Vagina (tissue), 2 donors: Measurements from ENCODE around the gene ACVRL1. TPM values are rescaled to one million over a fixed set of nuclear protein-coding genes. Genes with fewer than 3 reads are reported as not detected.

ENCODE experiments used
- DNase-seq, 2 donors: peaks; one replicate each; pipeline ENCODE4 v3.0.0-alpha.2; 2017; ENCODE audit errors: extremely low spot score in 2 of 2
- H3K27ac ChIP-seq: fragments of 200-600 bp; sonication (generic); one replicate; pipeline ENCODE4 v1.5.1; 2019
- H3K27me3 ChIP-seq: fragments of 200-600 bp; sonication (generic); one replicate; pipeline ENCODE4 v1.5.1; 2019
- H3K36me3 ChIP-seq, 2 donors: fragments of 200-600 bp; sonication (generic); one replicate each; pipeline ENCODE4 v1.5.1; 2017 to 2019
- H3K4me1 ChIP-seq: fragments of 200-600 bp; sonication (generic); one replicate; pipeline ENCODE4 v1.5.1; 2019
- H3K4me3 ChIP-seq, 2 donors: fragments of 200-600 bp; sonication (generic); 1 replicate in 1 of 2; 2 replicates in 1 of 2; pipeline ENCODE4 v1.5.1; 2016 to 2019
- H3K9me3 ChIP-seq: fragments of 200-600 bp; sonication (generic); one replicate; pipeline ENCODE4 v1.5.1; 2019
- CTCF ChIP-seq, 3 experiments: fragments of 450-650 bp in 2 of 3; fragments of 200-600 bp in 1 of 3; sonication (generic) in 1 of 3; IDR thresholded peaks; one replicate each; pipeline ENCODE4 v1.5.1; 2017 to 2019; ENCODE audit warnings: antibody characterized with exemption in 3 of 3, mild to moderate bottlenecking in 2 of 3, moderate library complexity in 2 of 3
- POLR2A ChIP-seq, 2 donors: fragments of 450-650 bp; IDR thresholded peaks; one replicate each; pipeline ENCODE4 v1.6.1; 2017; ENCODE audit warnings: antibody characterized with exemption in 2 of 2, mild to moderate bottlenecking in 2 of 2, moderate library complexity in 2 of 2
- POLR2AphosphoS5 ChIP-seq, 2 donors: sonication (generic); formaldehyde crosslinking; IDR thresholded peaks; one replicate each; pipeline ENCODE4 v1.9.0; 2017; ENCODE audit warnings: antibody characterized with exemption in 2 of 2, mild to moderate bottlenecking in 2 of 2, low read depth in 1 of 2; ENCODE audit not compliant: insufficient read depth in 1 of 2
- intact Hi-C: fragments of 100-400 bp; cut with DNase I; formaldehyde crosslinking; loops from one replicate; pipeline ENCODE4 v1.15.1; 2023
- total RNA-seq: library from RNA; depleted of rRNA; stranded (reverse); fragments of >200 nt; gene quantifications from one replicate; pipeline ENCODE4 v1.2.3, GENCODE V29; 2016

ACVRL1 gene
- total RNA-seq, 1 donor from 2014 or later: 115 TPM

- Histone ChIP-seq H3K27ac (peak overlapping the region; percentile 61), H3K27me3 (no peaks in the 10 kb centered on the region), H3K4me1 (peaks cover 20% of the 10 kb centered on the region), H3K4me3 (no peak overlapping the region), H3K36me3 (no peaks in the 10 kb centered on the region), H3K9me3 (peaks cover 6% of the 10 kb centered on the region)
- TF ChIP-seq POLR2AphosphoS5 (IDR thresholded peaks at IDR 0.05; ENCODE audit: insufficient read depth in 1 of 2, low read depth in 1 of 2): peak in 1 of 2 donors; percentile 55
- TF ChIP-seq POLR2A (IDR thresholded peaks at IDR 0.05): no peak
- DNase-seq: peak in 1 of 2 donors; percentile 75
- intact Hi-C loops: no loop called here
Measured at GRCh38 chr12:51941604-51942003, 34.3 kb downstream of the ACVRL1 start.

- Histone ChIP-seq H3K4me1 (peaks cover 20% of the 10 kb centered on the region), H3K27me3 (no peaks in the 10 kb centered on the region), H3K9me3 (peaks cover 6% of the 10 kb centered on the region), H3K4me3 (no peak overlapping the region), H3K36me3 (no peaks in the 10 kb centered on the region), H3K27ac (peak overlapping the region; percentile 61)
- intact Hi-C loops: no loop called here
- TF ChIP-seq POLR2AphosphoS5 (IDR thresholded peaks at IDR 0.05; ENCODE audit: insufficient read depth in 1 of 2, low read depth in 1 of 2) (no peak), POLR2A (IDR thresholded peaks at IDR 0.05) (no peak), CTCF (IDR thresholded peaks at IDR 0.05) (no peak)
- peak in 1 of 2 donors; percentile 64 for DNase-seq
Measured at GRCh38 chr12:51942056-51942455, 34.8 kb downstream of the ACVRL1 start.

- peaks cover 6% of the 10 kb centered on the region for H3K9me3 ChIP-seq
- H3K36me3 ChIP-seq: no peaks in the 10 kb centered on the region
- no peaks in the 10 kb centered on the region for H3K27me3 ChIP-seq
- H3K27ac ChIP-seq: peak overlapping the region; percentile 61
- intact Hi-C loops: no loop called here
- no peak overlapping the region for H3K4me3 ChIP-seq
- peaks cover 20% of the 10 kb centered on the region for H3K4me1 ChIP-seq
- TF ChIP-seq CTCF (IDR thresholded peaks at IDR 0.05) (no peak), POLR2AphosphoS5 (IDR thresholded peaks at IDR 0.05; ENCODE audit: insufficient read depth in 1 of 2, low read depth in 1 of 2) (no peak), POLR2A (IDR thresholded peaks at IDR 0.05) (no peak)
- peak in 1 of 2 donors; percentile 34 for DNase-seq
Measured at GRCh38 chr12:51942501-51943000, 35.2 kb downstream of the ACVRL1 start.

- intact Hi-C loops: no loop called here
- no peaks in the 10 kb centered on the region for H3K27me3 ChIP-seq
- DNase-seq: peak in 1 of 2 donors; percentile 60
- no peaks in the 10 kb centered on the region for H3K36me3 ChIP-seq
- H3K4me3 ChIP-seq: no peak overlapping the region
- H3K9me3 ChIP-seq: peaks cover 6% of the 10 kb centered on the region
- peaks cover 20% of the 10 kb centered on the region for H3K4me1 ChIP-seq
- H3K27ac ChIP-seq: no peak overlapping the region
- TF ChIP-seq POLR2A (IDR thresholded peaks at IDR 0.05) (no peak), POLR2AphosphoS5 (IDR thresholded peaks at IDR 0.05; ENCODE audit: insufficient read depth in 1 of 2, low read depth in 1 of 2) (no peak), CTCF (IDR thresholded peaks at IDR 0.05) (no peak)
Measured at GRCh38 chr12:51943346-51943745, 36.0 kb downstream of the ACVRL1 start.

- TF ChIP-seq CTCF (IDR thresholded peaks at IDR 0.05): no peak
- no peak for TF ChIP-seq POLR2AphosphoS5 (IDR thresholded peaks at IDR 0.05; ENCODE audit: insufficient read depth in 1 of 2, low read depth in 1 of 2)
- TF ChIP-seq POLR2A (IDR thresholded peaks at IDR 0.05): no peak
- Histone ChIP-seq H3K4me1 (peaks cover 20% of the 10 kb centered on the region), H3K9me3 (peaks cover 6% of the 10 kb centered on the region), H3K27me3 (no peaks in the 10 kb centered on the region), H3K36me3 (no peaks in the 10 kb centered on the region), H3K27ac (no peak overlapping the region), H3K4me3 (no peak overlapping the region)
- intact Hi-C loops: no loop called here
- DNase-seq: no peak
Measured at GRCh38 chr12:51944608-51945233, 37.4 kb downstream of the ACVRL1 start.
